ENCODE data around the gene CHCHD10.
"Not testable (repeated sequence)": the region's sequence is repeated elsewhere in the genome, so short reads cannot be mapped to it uniquely, and the experiment has no call there.

CHCHD10 gene

GRCh38 chr22:23750367-23750713, 17.4 kb downstream of the CHCHD10 start:
- no peak for DNase-seq (ENCODE audit: low read depth)

GRCh38 chr22:23749841-23750301, 17.9 kb downstream of the CHCHD10 start:
- DNase-seq (ENCODE audit: low read depth) = no peak

GRCh38 chr22:23745791-23746190, 22.0 kb downstream of the CHCHD10 start:
- DNase-seq (ENCODE audit: low read depth) = no peak

- no peak for DNase-seq (ENCODE audit: low read depth)
Measured at GRCh38 chr22:23744485-23744884, 23.3 kb downstream of the CHCHD10 start.

- no peak for DNase-seq (ENCODE audit: low read depth)
Measured at GRCh38 chr22:23744001-23744400, 23.8 kb downstream of the CHCHD10 start.

GRCh38 chr22:23743303-23743705, 24.5 kb downstream of the CHCHD10 start:
- no peak for DNase-seq (ENCODE audit: low read depth)

- no peak for DNase-seq (ENCODE audit: low read depth)
Measured at GRCh38 chr22:23742505-23743264, 25.1 kb downstream of the CHCHD10 start.

GRCh38 chr22:23737696-23738095, 30.1 kb downstream of the CHCHD10 start:
- no peak for DNase-seq (ENCODE audit: low read depth)

- not testable (repeated sequence) for DNase-seq (ENCODE audit: low read depth)
Measured at GRCh38 chr22:23728108-23728507, 39.7 kb downstream of the CHCHD10 start.

- no peak for DNase-seq (ENCODE audit: low read depth)
Measured at GRCh38 chr22:23722724-23723123, 45.0 kb downstream of the CHCHD10 start.

GRCh38 chr22:23722160-23722559, 45.6 kb downstream of the CHCHD10 start:
- no peak for DNase-seq (ENCODE audit: low read depth)

GRCh38 chr22:23720855-23721254, 46.9 kb downstream of the CHCHD10 start:
- DNase-seq (ENCODE audit: low read depth) = no peak

GRCh38 chr22:23718371-23719165, 49.2 kb downstream of the CHCHD10 start:
- no peak for DNase-seq (ENCODE audit: low read depth)

- DNase-seq (ENCODE audit: low read depth) = peak; percentile 55
Measured at GRCh38 chr22:23716811-23717801, 50.7 kb downstream of the CHCHD10 start.
